Measurements from ENCODE around the gene CNTNAP5.
A peak's percentile ranks its signal among the peaks of the same experiment; 100 is the strongest.

The CNTNAP5 gene

DNA sequence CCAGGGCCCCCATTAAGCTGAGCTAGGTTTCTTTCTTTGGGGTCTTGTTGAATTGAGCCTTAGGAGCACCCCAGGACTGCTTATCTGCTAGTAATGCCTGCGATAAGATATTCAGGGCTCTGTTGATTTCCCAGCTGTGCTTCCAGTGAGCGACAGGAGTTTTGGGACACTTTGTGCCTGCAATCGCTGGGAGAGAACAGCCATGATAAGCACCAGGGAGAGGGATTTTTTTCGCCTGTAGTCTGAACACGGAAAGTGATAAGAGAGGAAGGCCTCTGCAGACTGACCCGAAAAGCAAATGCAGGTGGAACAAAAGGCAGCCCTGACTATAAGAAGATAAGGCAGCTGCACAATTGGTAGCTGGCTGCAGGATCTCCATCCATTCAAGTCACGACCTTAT lies 244.3 kb downstream of the CNTNAP5 start:
- no peak for DNase-seq (ENCODE audit: low spot score)

GRCh38 chr2:124272261-124272841 lies 247.3 kb downstream of the CNTNAP5 start:
- no peak for DNase-seq (ENCODE audit: low spot score)

DNA sequence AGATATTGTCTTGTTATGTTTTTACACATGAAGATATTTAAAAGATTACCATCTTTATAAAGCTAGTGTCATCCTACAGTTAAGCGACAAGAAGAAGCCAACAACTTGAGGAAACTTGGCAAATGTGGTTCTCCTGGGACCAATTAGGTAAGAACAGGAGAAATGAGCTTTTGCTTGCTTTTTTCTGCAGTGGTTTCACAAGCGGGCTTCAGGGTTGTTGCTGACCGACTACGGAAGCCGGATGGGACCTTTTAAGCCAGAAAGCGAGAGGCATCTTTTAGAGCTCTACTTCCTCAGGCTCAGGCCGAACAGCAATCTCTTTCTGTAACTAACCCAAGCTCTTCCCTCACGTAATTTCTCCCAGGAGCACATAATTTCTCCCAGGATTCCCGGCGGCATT lies 256.5 kb downstream of the CNTNAP5 start:
- no peak for DNase-seq (ENCODE audit: low spot score)

DNA sequence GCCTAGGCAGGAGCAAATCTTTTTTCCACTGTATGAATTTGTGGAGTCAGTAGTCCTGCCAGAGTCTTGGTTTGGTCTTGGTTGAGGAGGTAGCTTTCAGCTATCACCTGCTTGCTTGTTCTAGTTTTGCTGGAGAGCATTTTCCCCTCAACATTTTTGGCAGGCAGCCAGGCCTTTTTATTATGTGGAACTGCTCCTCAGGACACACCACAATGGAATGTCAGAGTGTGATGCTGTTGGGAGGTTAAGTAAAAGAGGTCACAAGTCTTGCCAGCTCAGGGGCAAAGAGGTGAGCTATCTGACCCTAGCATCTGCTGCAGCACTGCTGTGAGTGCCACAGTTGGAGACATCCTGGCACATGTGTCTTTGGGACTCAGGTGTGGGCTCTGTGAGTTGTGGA lies 258.0 kb downstream of the CNTNAP5 start:
- DNase-seq (ENCODE audit: low spot score), result no peak

DNA sequence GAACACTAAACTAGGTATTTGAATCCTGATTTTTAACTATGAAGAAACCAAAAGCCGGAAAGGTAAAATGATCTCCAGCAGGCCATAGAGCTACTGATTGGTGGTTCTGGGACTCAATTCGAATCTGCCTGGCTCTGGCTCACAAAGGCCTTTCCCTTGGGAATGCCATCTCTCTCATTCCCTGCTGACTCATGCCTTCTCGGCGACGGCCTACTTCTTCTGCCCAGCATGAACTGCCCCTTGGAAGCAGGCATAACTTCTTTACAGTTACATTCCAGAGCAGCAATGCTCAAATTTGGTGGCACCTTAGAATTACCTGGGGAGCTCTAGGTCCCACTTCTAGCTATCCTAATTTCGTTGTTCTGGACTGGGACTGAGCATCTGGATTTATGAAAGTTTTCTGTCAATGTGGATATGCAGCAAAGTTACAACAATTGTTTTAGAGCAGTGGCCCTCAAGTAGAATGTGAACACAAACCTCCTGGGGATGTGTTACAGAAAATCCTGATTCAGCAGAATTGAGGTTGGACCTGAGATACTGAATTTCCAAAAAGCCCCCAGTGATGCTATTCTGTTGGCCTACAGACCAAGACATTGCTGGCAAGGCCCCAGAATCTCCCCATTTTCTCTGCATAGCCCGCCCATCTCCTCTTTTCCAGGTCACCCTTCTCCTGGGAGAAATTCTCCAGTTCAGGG lies 261.1 kb downstream of the CNTNAP5 start:
- DNase-seq (ENCODE audit: low spot score), result peak; percentile 64

- no peak for DNase-seq (ENCODE audit: low spot score)
Observed at GRCh38 chr2:124289060-124289459, 264.0 kb downstream of the CNTNAP5 start.

- no peak for DNase-seq (ENCODE audit: low spot score)
Observed at GRCh38 chr2:124289615-124290014, 264.5 kb downstream of the CNTNAP5 start.

GRCh38 chr2:124296470-124296869 lies 271.4 kb downstream of the CNTNAP5 start:
- DNase-seq (ENCODE audit: low spot score), result no peak

- no peak for DNase-seq (ENCODE audit: low spot score)
Observed at GRCh38 chr2:124301915-124302314, 276.8 kb downstream of the CNTNAP5 start.

DNA sequence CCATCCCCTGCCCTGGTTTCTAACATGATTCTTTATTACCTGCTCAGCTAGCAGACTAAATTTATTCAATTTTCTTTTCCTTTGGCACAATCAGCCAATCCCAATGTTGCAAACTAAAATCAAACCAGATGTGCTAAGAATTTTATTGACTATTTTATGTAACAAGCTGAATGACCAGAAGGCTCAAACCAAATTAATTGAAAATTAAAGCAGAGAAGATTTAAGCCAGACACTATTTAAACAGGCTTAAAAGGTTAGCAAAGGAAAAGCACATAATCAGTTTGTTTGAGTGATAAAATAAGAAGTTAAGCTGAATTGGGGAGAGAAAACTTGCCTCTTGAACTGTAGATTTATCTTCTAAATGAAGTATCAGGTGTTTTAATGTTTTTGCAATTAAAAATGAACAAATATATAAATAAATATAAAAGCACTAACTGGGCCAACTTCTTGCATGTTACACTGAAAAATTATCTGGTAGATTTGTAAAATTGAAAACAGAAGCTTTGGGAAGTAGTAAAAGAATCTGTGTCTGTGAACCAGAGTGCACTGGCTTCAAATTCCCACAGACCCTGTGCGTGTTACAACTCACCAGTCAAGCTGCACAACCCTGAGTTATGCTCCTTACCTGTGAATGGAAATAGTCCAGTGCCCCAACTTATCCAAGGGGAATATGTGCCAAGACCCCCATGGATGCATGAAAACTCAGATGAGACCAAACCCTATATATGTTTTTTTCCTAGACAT lies 283.4 kb downstream of the CNTNAP5 start:
- DNase-seq (ENCODE audit: low spot score), result no peak

DNA sequence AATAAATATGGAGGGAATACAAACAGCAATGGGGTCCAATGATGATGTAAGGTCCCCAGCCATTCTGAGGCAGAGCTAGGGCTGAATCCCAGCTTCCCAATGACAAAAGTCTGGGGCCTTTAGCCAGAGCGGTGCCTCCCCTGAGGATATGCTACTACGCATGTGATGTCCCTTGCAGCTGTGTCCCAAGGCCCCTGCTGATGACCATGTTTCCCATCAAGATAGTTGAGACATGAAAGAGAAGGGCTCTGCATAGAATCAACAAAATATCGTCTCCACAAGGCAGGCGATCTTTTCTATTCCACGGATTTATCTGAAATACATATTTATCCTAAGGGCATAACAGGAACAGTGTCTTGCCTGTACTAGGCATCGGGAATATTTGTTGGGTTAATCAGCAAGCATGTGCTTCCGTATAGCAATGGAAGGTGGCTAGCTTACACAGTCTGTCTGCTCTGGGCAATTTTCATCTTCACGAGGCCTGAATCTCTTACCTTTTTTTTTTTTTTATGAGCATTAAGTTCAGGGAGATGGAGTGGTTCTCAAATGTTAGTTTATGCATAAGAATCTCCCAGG lies 284.6 kb downstream of the CNTNAP5 start:
- DNase-seq (ENCODE audit: low spot score), result peak; percentile 19

DNA sequence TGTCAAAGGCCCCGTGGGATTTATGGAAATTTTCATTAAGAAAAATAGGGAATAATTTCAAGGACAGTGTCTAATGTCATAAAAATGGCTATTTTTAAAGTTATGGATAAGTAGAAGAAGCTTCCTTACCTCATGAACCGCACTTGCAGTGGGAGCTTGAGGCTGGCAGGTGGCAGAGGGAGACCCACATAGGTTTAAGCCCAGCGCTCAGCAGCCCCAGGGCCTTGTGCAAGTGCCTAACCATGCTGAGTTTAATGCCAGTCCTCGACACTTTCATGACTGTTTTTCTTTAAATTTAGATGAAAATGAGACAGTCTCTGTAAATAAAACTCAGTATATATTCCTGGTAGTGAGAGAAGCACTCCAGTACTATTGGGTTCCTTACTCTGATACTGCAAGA lies 285.6 kb downstream of the CNTNAP5 start:
- DNase-seq (ENCODE audit: low spot score), result no peak

DNA sequence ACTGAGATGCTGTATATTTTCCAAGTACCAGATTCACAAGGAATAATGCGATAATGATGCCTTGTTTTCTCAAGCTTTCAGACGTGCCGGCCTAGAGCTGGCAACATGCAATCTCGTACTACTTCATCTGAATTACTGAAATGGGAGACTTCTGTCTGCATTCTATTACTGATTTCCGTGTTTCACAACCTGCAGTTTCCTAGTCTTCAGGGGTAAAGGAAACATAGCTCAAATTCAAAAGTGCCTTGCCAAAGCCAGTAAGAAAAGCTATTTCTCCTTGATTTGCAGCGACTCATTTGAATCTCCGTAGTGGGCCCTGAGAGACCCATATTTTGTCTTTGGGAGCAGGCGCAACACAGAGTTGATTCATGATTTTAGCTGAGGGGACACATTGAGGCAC lies 289.0 kb downstream of the CNTNAP5 start:
- no peak for DNase-seq (ENCODE audit: low spot score)

DNA sequence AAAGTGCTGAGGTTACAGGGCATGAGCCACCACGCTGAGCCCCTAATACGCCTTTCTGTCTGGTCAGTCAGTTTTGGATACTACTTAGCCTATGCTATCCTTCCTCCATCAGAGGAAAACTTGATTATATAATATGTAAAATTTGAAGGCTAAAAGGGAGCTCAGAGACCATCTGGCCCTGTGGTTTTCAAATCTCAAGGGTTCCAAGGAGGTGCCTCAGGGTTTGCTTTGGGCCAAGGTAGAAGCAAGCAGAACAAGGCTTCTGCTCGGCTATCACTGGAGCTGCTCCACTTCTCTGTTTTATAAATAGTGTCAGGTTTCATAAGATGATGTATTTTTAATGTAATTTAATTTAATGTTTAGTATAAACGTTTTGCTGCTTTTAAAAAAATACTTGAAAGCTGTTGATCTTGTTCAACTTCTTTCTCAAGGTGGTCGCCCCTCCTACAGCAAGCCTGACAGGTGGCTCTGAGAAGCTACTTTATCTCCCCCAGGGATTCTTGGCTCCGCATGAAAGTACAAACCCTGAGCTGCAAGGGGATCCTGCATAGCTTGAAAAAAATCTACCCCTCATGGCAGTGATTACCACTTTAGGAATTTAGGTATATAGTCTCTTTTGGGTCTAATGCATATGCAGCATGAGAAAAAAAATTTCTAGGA lies 290.3 kb downstream of the CNTNAP5 start:
- DNase-seq (ENCODE audit: low spot score), result no peak

DNA sequence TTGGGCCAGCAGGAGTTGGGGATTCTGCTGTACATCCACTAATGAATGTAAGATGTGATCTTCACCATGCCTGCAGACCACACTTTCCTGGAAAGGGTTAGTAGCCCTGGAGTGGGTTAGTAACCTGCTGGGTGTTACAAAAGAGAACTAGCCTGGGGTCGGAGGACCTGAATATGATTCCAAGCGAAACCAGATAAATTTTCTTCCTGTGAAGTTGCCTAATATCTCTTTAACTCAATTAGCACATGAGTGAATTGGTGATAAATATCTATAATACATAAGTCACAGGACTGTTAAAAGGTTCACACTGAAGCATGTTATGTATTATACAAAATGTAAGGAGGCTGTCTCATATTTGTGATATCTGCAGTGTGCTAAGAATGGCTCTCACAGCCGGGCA lies 291.0 kb downstream of the CNTNAP5 start:
- no peak for DNase-seq (ENCODE audit: low spot score)

DNA sequence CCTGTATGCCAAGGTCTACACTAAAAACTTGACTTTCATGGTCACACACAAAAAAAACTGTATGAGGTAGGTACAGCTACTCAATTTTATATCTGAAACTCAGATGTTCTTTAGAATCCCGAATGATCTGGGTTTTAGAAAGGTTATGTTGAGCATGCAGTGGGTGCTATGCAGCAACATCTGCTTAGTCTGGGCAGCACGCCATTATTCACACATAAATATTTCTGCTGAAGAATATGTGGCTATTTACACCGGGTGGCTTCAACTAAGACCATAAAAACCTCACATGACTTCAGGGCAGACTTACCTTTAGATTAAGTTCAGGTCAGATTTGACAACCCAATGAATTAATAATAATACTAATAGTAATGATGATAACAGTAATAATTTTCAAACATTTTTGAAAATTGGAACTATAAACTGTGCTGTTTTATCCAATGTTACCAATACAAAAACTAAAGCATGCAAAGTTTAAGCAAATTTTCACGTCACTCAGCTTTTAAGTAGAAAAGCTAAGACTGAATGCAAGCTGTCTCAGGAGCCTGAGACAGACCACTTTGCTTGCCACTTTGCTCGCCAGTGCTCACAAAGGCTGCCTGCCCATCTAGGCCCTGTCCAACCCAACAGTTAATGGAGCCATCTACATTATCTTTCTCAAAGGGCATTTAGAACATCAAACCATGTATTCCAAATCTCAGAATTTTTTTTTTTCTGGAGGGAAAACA lies 292.0 kb downstream of the CNTNAP5 start:
- no peak for DNase-seq (ENCODE audit: low spot score)

GRCh38 chr2:124317628-124318027 lies 292.5 kb downstream of the CNTNAP5 start:
- DNase-seq (ENCODE audit: low spot score), result no peak

GRCh38 chr2:124318913-124319312 lies 293.8 kb downstream of the CNTNAP5 start:
- no peak for DNase-seq (ENCODE audit: low spot score)

DNA sequence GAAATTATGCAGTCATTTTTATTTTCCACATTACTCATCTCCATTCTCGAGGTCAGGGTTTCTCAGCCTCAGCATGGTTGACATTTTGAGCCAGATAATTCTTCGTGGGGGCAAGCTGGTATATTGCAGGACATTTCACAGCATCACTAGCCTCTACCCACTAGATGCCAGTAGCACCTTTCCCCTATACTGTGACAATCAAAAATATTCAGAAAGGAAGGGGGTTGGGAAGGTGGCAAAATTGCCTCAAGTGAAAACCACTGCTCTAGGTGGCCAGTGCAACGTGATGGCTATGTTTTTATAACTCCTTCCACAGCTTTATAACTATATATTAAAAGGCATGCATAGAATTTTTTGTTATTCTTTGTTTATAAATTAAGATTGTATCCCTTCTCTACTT lies 294.5 kb downstream of the CNTNAP5 start:
- no peak for DNase-seq (ENCODE audit: low spot score)

GRCh38 chr2:124320051-124320688 lies 295.1 kb downstream of the CNTNAP5 start:
- no peak for DNase-seq (ENCODE audit: low spot score)

DNA sequence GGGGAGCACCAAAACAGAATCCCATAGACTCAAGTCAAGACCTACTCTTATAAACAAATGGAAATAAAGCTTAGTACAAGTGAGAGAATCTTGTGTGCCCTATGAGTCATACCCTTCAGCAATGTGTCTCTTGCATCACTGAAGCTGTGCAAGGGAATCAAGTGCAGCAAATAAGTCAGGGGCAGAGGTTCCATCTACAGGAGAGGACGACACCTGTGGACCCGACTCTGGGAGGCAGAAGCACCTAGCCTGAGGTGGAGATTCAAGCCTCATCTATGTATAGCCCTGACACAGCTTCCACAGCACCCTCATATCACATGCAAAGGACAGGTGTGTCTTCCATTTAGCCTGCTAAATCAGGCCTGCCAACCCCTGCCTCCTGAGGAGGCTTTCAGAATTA lies 298.2 kb downstream of the CNTNAP5 start:
- DNase-seq (ENCODE audit: low spot score), result peak; percentile 8
